H1 (cell line): ENCODE measurements around the gene GRIA1. TPM values are rescaled to one million over a fixed set of nuclear protein-coding genes. Genes with fewer than 3 reads are reported as not detected.
A peak's percentile ranks its signal among the peaks of the same experiment; 100 is the strongest.

Source experiments
- CTCF ChIA-PET: fragments of 300-600 bp; sonication (Branson Sonifier 250); formaldehyde crosslinking; loops from one replicate; lab custom pipeline; 2021; ENCODE audit not compliant: partially characterized antibody; lab: Charles Lee
- POLR2A ChIA-PET: fragments of 300-600 bp; sonication (Branson Sonifier 250); formaldehyde crosslinking; loops from one replicate; lab custom pipeline; 2021; ENCODE audit warnings: inconsistent platforms; ENCODE audit not compliant: partially characterized antibody; lab: Charles Lee
- DNase-seq, 2 experiments: peaks; one replicate each; pipeline versions ENCODE4 v3.0.0 to v3.0.0-alpha.2; 2010 to 2022; ENCODE audit warnings: low spot score in 2 of 2, low read depth in 1 of 2, mixed read lengths in 1 of 2
- FAIRE-seq: peaks from 2 replicates; lab custom pipeline; 2011; peaks lifted over from hg19 to GRCh38; lab: Jason Lieb, UNC
- H2AFZ ChIP-seq: 2 replicates; pipeline ENCODE4 v1.8.1; 2012; ENCODE audit warnings: low read length, inconsistent platforms
- H2AK5ac ChIP-seq: 2 replicates; pipeline ENCODE4 v1.6.1; 2013; ENCODE audit warnings: low read depth, low read length
- H2BK120ac ChIP-seq: replicated peaks from 2 replicates; pipeline ENCODE3; 2013; ENCODE audit warnings: low read depth, low read length, inconsistent platforms
- H2BK12ac ChIP-seq: 2 replicates; pipeline ENCODE4 v1.6.1; 2013; ENCODE audit warnings: low read depth, low read length
- H2BK15ac ChIP-seq: 2 replicates; pipeline ENCODE4 v1.6.1; 2013; ENCODE audit warnings: low read length
- H2BK20ac ChIP-seq: 2 replicates; pipeline ENCODE4 v1.6.1; 2013; ENCODE audit warnings: low read length
- H2BK5ac ChIP-seq: 2 replicates; pipeline ENCODE4 v1.6.1; 2013; ENCODE audit warnings: low read depth, low read length
- H3K14ac ChIP-seq: 2 replicates; pipeline ENCODE4 v1.6.1; 2013; ENCODE audit warnings: inconsistent platforms; ENCODE audit not compliant: insufficient read length
- H3K18ac ChIP-seq: 2 replicates; pipeline ENCODE4 v1.6.1; 2013; ENCODE audit warnings: low read length; ENCODE audit errors: extremely low read depth
- H3K23ac ChIP-seq: 2 replicates; pipeline ENCODE4 v1.6.1; 2013; ENCODE audit warnings: inconsistent platforms; ENCODE audit not compliant: insufficient read length
- H3K23me2 ChIP-seq: 2 replicates; pipeline ENCODE4 v1.6.1; 2013; ENCODE audit warnings: low read depth, low read length
- H3K27ac ChIP-seq: 2 replicates; pipeline ENCODE4 v1.6.1; 2011; ENCODE audit warnings: low read depth, low read length, inconsistent platforms
- H3K27me3 ChIP-seq, 4 experiments: replicated peaks in 1 of 4; 1 replicate in 1 of 4; 2 replicates in 3 of 4; pipeline versions ENCODE4 v1.6.1 to v1.8.1; 2011 to 2013; ENCODE audit warnings: low read length in 3 of 4, mild to moderate bottlenecking in 3 of 4, inconsistent platforms in 2 of 4, mixed read lengths in 2 of 4, moderate library complexity in 1 of 4; ENCODE audit not compliant: control insufficient read depth in 3 of 4, insufficient read depth in 3 of 4; ENCODE audit errors: extremely low read depth in 1 of 4
- H3K36me3 ChIP-seq, 4 experiments: 2 replicates each; pipeline versions ENCODE4 v1.6.1 to v1.8.1; 2011 to 2013; ENCODE audit warnings: mild to moderate bottlenecking in 4 of 4, low read length in 3 of 4, moderate library complexity in 2 of 4, control low read depth in 1 of 4, inconsistent platforms in 1 of 4; ENCODE audit not compliant: insufficient read depth in 4 of 4, control insufficient read depth in 2 of 4
- H3K4ac ChIP-seq: replicated peaks from 2 replicates; pipeline ENCODE3; 2013; ENCODE audit warnings: low read length, low read depth, mixed read lengths, inconsistent platforms; ENCODE audit not compliant: insufficient read length
- H3K4me1 ChIP-seq, 4 experiments: replicated peaks in 1 of 4; 1 replicate in 1 of 4; 2 replicates in 3 of 4; pipeline versions ENCODE4 v1.6.1 to v1.8.1; 2011 to 2013; ENCODE audit warnings: low read length in 3 of 4, inconsistent platforms in 2 of 4, mixed read lengths in 1 of 4; ENCODE audit not compliant: insufficient read depth in 4 of 4, control insufficient read depth in 3 of 4
- H3K4me2 ChIP-seq, 2 experiments: 2 replicates each; pipeline versions ENCODE4 v1.6.1 to v1.8.1; 2011 to 2013; ENCODE audit warnings: low read depth in 2 of 2, low read length in 2 of 2, control low read depth in 1 of 2, inconsistent platforms in 1 of 2, mild to moderate bottlenecking in 1 of 2; ENCODE audit not compliant: insufficient read depth in 1 of 2
- H3K4me3 ChIP-seq, 4 experiments: fragments of 200-600, 300-600 bp in 1 of 4; sonication (generic), shearing (Covaris generic), sonication (Bioruptor Twin) in 1 of 4; 2 replicates each; pipeline versions ENCODE4 v1.5.1 to v1.8.1; 2011 to 2016; ENCODE audit warnings: low read length in 4 of 4, low read depth in 3 of 4, control low read depth in 2 of 4, inconsistent platforms in 2 of 4, mild to moderate bottlenecking in 2 of 4, mixed read lengths in 1 of 4, moderate library complexity in 1 of 4; ENCODE audit not compliant: insufficient read depth in 2 of 4; ENCODE audit errors: extremely low read depth in 1 of 4
- H3K56ac ChIP-seq: replicated peaks from 2 replicates; pipeline ENCODE3; 2013; ENCODE audit warnings: low read depth, mild to moderate bottlenecking, mixed read lengths, low read length, inconsistent platforms; ENCODE audit not compliant: insufficient read length
- H3K79me1 ChIP-seq: 2 replicates; pipeline ENCODE4 v1.6.1; 2013; ENCODE audit warnings: low read depth, low read length, control low read depth
- H3K79me2 ChIP-seq, 2 experiments: 2 replicates each; pipeline versions ENCODE4 v1.6.1 to v1.8.1; 2012 to 2013; ENCODE audit warnings: low read length in 2 of 2, mild to moderate bottlenecking in 2 of 2, inconsistent platforms in 1 of 2; ENCODE audit not compliant: insufficient read depth in 2 of 2, control insufficient read depth in 1 of 2
- H3K9ac ChIP-seq, 4 experiments: replicated peaks in 1 of 4; 1 replicate in 1 of 4; 2 replicates in 3 of 4; pipeline versions ENCODE4 v1.6.1 to v1.8.1; 2011 to 2013; ENCODE audit warnings: low read depth in 3 of 4, low read length in 3 of 4, control low read depth in 2 of 4, mild to moderate bottlenecking in 2 of 4, moderate library complexity in 2 of 4, inconsistent platforms in 1 of 4; ENCODE audit errors: extremely low read depth in 1 of 4
- H3K9me3 ChIP-seq, 2 experiments: 2 replicates each; pipeline versions ENCODE4 v1.6.1 to v1.8.1; 2012 to 2013; ENCODE audit warnings: mild to moderate bottlenecking in 2 of 2, moderate library complexity in 2 of 2, control low read depth in 1 of 2, inconsistent platforms in 1 of 2, low read depth in 1 of 2, low read length in 1 of 2, mixed read lengths in 1 of 2; ENCODE audit not compliant: insufficient read depth in 2 of 2
- H4K20me1 ChIP-seq, 2 experiments: replicated peaks in 1 of 2; 2 replicates each; pipeline versions ENCODE3 to v1.8.1; 2011 to 2013; ENCODE audit warnings: inconsistent platforms in 2 of 2, low read length in 2 of 2, mild to moderate bottlenecking in 1 of 2; ENCODE audit not compliant: insufficient read depth in 2 of 2, control insufficient read depth in 1 of 2
- H4K5ac ChIP-seq: 2 replicates; pipeline ENCODE4 v1.6.1; 2013; ENCODE audit warnings: low read length, low read depth, mixed read lengths, inconsistent platforms; ENCODE audit not compliant: insufficient read length
- H4K8ac ChIP-seq: 2 replicates; pipeline ENCODE4 v1.8.0; 2013; ENCODE audit warnings: mild to moderate bottlenecking, moderate library complexity, low read length, inconsistent platforms; ENCODE audit not compliant: insufficient read depth; ENCODE audit errors: extremely low read depth
- H4K91ac ChIP-seq: replicated peaks from 2 replicates; pipeline ENCODE3; 2013; ENCODE audit warnings: low read length, mixed read lengths, inconsistent platforms; ENCODE audit not compliant: insufficient read length
- EP300 ChIP-seq, 2 experiments: IDR thresholded peaks; 1 replicate in 1 of 2; 2 replicates in 1 of 2; pipeline ENCODE4 v1.6.1; 2011 to 2012; ENCODE audit warnings: low read depth in 2 of 2, low read length in 2 of 2, mild to moderate bottlenecking in 2 of 2, borderline replicate concordance in 1 of 2, inconsistent platforms in 1 of 2, moderate library complexity in 1 of 2
- HDAC6 ChIP-seq: IDR thresholded peaks from one replicate; pipeline ENCODE4 v1.7.1; 2012; ENCODE audit warnings: low read depth, mild to moderate bottlenecking, inconsistent platforms, low read length, moderate library complexity
- JUN ChIP-seq: IDR thresholded peaks from 2 replicates; pipeline ENCODE4 v1.6.1; 2011; ENCODE audit warnings: low read depth, mild to moderate bottlenecking, improper control_type of control experiment, low read length
- KDM5A ChIP-seq: fragments of 200-600 bp; IDR thresholded peaks from 2 replicates; pipeline ENCODE4 v1.7.1; 2012; ENCODE audit warnings: mild to moderate bottlenecking, low read length, inconsistent platforms, mixed read lengths
- MAFK ChIP-seq: IDR thresholded peaks from 2 replicates; pipeline ENCODE4 v1.6.1; 2012; ENCODE audit warnings: low read depth, mild to moderate bottlenecking, improper control_type of control experiment, low read length
- NRF1 ChIP-seq: IDR thresholded peaks from 2 replicates; pipeline ENCODE4 v1.6.1; 2011; ENCODE audit warnings: mild to moderate bottlenecking, low read depth, low read length, improper control_type of control experiment
- POU5F1 ChIP-seq: IDR thresholded peaks from 2 replicates; pipeline ENCODE4 v1.6.1; 2011; ENCODE audit warnings: low read depth, mild to moderate bottlenecking, low read length, moderate library complexity
- SIRT6 ChIP-seq: IDR thresholded peaks from one replicate; pipeline ENCODE4 v1.7.1; 2012; ENCODE audit warnings: low read length, inconsistent platforms
- SUZ12 ChIP-seq: fragments of 200-600 bp; sonication (generic); IDR thresholded peaks from 2 replicates; pipeline ENCODE4 v1.6.1; 2012; ENCODE audit warnings: mild to moderate bottlenecking, inconsistent platforms, low read length, moderate library complexity, mixed read lengths
- TEAD4 ChIP-seq: IDR thresholded peaks from 2 replicates; pipeline ENCODE4 v1.6.1; 2012; ENCODE audit warnings: low read depth, low read length, inconsistent platforms, mixed read lengths
- WGBS, 2 experiments: shearing (Covaris generic) in 1 of 2; methylation state at CpG; one replicate each; pipeline versions ENCODE4 v1.1.6 to v1.1.7; 2013 to 2015; ENCODE audit warnings: low lambda C conversion rate in 2 of 2, mixed read lengths in 2 of 2, inconsistent platforms in 1 of 2, low coverage in 1 of 2, missing lambda C conversion rate in 1 of 2; ENCODE audit not compliant: insufficient replicate concordance in 2 of 2, insufficient coverage in 1 of 2, insufficient read length in 1 of 2; ENCODE audit errors: extremely low coverage in 1 of 2, missing lambda C conversion rate in 1 of 2; 5-methylcytosine and 5-hydroxymethylcytosine counted together
- polyA plus RNA-seq, 7 experiments: library from polyadenylated mRNA; depleted of rRNA in 3 of 7; stranded (reverse) in 5 of 7; unstranded in 2 of 7; fragments of >200 nt in 5 of 7; fragments of 200-250 nt in 2 of 7; gene quantifications; 1 replicate in 5 of 7; 2 replicates in 1 of 7; 4 replicates in 1 of 7; pipeline versions ENCODE4 v1.2.1 to v1.2.3, GENCODE V29; 2011 to 2013; ENCODE audit warnings: missing spikeins in 2 of 7, mixed read lengths in 2 of 7
- total RNA-seq: library from RNA; stranded (reverse); fragmentation: NEBNext Ultra II Directional; extraction: Animal tissue kit (Norgen Biotek cat#: 25700); gene quantifications from 2 replicates; pipeline ENCODE4 v1.2.1, GENCODE V29; 2021
- TF ChIP-seq, protein P1 (sequence below): IDR thresholded peaks from 2 replicates; pipeline ENCODE4 v1.6.1; 2012; ENCODE audit warnings: low read length, inconsistent platforms
- TF ChIP-seq, protein P2 (sequence below): IDR thresholded peaks from 2 replicates; pipeline ENCODE4 v1.6.1; 2012; ENCODE audit warnings: inconsistent platforms

Gene GRIA1
- total and polyA plus RNA-seq, 2 of the 8 experiments (the other 6 are each of a cell fraction or from before 2014, with no cell fraction given), result 0.97 to 2.5 TPM

DNA sequence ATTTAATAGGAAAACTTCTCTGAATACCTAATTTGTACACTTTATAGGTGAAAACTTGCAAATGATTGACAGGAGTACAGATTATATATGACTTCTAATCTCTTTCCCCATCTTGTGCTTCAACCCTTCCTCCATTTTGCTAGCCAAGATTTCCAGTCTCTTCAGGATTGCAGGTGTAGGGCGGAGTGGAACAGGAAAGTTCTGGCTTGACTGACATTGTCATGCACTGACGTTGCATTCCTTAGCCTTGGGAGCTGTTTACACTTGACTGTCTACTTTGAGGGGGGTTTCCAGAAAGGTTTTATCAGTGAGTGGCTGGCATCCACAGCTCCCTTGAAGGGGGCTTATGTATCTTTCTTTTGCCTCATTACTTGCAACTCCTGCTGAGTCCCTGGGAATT, 34.1 kb upstream of the GRIA1 start:
- no peak overlapping the region; a peak in 1 of 8 replicates for H3K4me3 ChIP-seq
- POLR2A ChIA-PET, result interaction anchor here (0.9 kb wide), 2 partner anchors 168 to 658 kb away, joined by 3 to 5 read pairs; no protein-coding TSS in a partner anchor
- H3K4ac ChIP-seq, result no peak overlapping the region
- no peaks in the 10 kb centered on the region for H3K9me3 ChIP-seq
- H3K36me3 ChIP-seq, result no peaks in the 10 kb centered on the region
- H2BK120ac ChIP-seq, result no peak overlapping the region
- H3K14ac ChIP-seq, result no peak overlapping the region
- H3K9ac ChIP-seq, result no peak overlapping the region
- H2BK5ac ChIP-seq, result no peak overlapping the region
- no peak overlapping the region for H4K8ac ChIP-seq
- no peaks in the 10 kb centered on the region for H3K23me2 ChIP-seq
- no peak overlapping the region for H3K18ac ChIP-seq
- H3K79me2 ChIP-seq, result no peaks in the 10 kb centered on the region
- no peak overlapping the region for H3K23ac ChIP-seq
- FAIRE-seq (peak; percentile 87), DNase-seq (no peak)
- H4K91ac ChIP-seq, result no peak overlapping the region
- peaks cover 0 to 3% (median 0%) of the 10 kb centered on the region in 4 experiments; a peak in 1 of 7 replicates for H3K4me1 ChIP-seq
- H3K27me3 ChIP-seq, result no peaks in the 10 kb centered on the region
- no peak overlapping the region for H2AK5ac ChIP-seq
- no peak overlapping the region for H2BK15ac ChIP-seq
- no peak overlapping the region for H3K56ac ChIP-seq
- 73% methylated on average over 2 of the region's 2 CpGs; no CpG with 5 or more reads in 1 of the 2 experiments for WGBS, 2 experiments
- H2BK12ac ChIP-seq, result peak overlapping the region; percentile 12; the same call in 1 of the 2 replicates
- no peak overlapping the region for H4K5ac ChIP-seq
- H3K27ac ChIP-seq, result no peak overlapping the region
- no peak overlapping the region for H2AFZ ChIP-seq
- CTCF ChIA-PET, result no interaction called here
- H3K79me1 ChIP-seq, result no peaks in the 10 kb centered on the region
- H2BK20ac ChIP-seq, result no peak overlapping the region
- no peaks in the 10 kb centered on the region for H4K20me1 ChIP-seq
- H3K4me2 ChIP-seq, result no peak overlapping the region
- TF ChIP-seq TEAD4, result peak; percentile 81; the same call in 1 of the 2 replicates
- no peak for TF ChIP-seq KDM5A
- no peak for TF ChIP-seq SIRT6
- TF ChIP-seq MAFK, result no peak
- TF ChIP-seq HDAC6, result no peak
- peak; percentile 95 for TF ChIP-seq POU5F1
- TF ChIP-seq EP300 (IDR thresholded peaks at IDR 0.05; ENCODE audit: borderline replicate concordance in 1 of 2, low read depth in 2 of 2, low read length in 2 of 2), result peak in 1 of 2 experiments; percentile 88; a peak in 1 of 3 replicates
- TF ChIP-seq JUN, result no peak
- TF ChIP-seq, protein P1, sequence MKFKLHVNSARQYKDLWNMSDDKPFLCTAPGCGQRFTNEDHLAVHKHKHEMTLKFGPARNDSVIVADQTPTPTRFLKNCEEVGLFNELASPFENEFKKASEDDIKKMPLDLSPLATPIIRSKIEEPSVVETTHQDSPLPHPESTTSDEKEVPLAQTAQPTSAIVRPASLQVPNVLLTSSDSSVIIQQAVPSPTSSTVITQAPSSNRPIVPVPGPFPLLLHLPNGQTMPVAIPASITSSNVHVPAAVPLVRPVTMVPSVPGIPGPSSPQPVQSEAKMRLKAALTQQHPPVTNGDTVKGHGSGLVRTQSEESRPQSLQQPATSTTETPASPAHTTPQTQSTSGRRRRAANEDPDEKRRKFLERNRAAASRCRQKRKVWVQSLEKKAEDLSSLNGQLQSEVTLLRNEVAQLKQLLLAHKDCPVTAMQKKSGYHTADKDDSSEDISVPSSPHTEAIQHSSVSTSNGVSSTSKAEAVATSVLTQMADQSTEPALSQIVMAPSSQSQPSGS, result no peak
- TF ChIP-seq SUZ12, result no peak
- no peak for TF ChIP-seq NRF1
- TF ChIP-seq, protein P2, sequence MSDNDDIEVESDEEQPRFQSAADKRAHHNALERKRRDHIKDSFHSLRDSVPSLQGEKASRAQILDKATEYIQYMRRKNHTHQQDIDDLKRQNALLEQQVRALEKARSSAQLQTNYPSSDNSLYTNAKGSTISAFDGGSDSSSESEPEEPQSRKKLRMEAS, result peak; percentile 16; the same call in 1 of the 2 replicates
